CD4-positive, alpha-beta memory T cell (primary cell): ENCODE data around the gene SUN1. TPM values are rescaled to one million over a fixed set of nuclear protein-coding genes. Genes with fewer than 3 reads are reported as not detected.

Experiments
- CTCF ChIA-PET: fragments of 350-600 bp; sonication (Branson Sonifier 250); formaldehyde crosslinking; loops from one replicate; lab custom pipeline; 2021; ENCODE audit warnings: inconsistent platforms; ENCODE audit not compliant: partially characterized antibody; lab: Charles Lee
- POLR2A ChIA-PET: fragments of 350-600 bp; sonication (Branson Sonifier 250); formaldehyde crosslinking; loops from one replicate; lab custom pipeline; 2021; ENCODE audit not compliant: partially characterized antibody; lab: Charles Lee
- DNase-seq, 5 donors: peaks; one replicate each; pipeline versions ENCODE4 v3.0.0 to v3.0.0-alpha.2; 2020 to 2022; ENCODE audit warnings: mixed read lengths in 1 of 5
- H3K27ac ChIP-seq: one replicate; pipeline ENCODE4 v1.7.0; 2013; ENCODE audit warnings: low read depth, low read length
- H3K27me3 ChIP-seq: 2 replicates; pipeline ENCODE4 v1.7.0; 2013; ENCODE audit warnings: mild to moderate bottlenecking, low read length, moderate library complexity; ENCODE audit not compliant: insufficient read depth
- H3K36me3 ChIP-seq: 2 replicates; pipeline ENCODE4 v1.7.0; 2013; ENCODE audit warnings: mild to moderate bottlenecking, low read length, moderate library complexity; ENCODE audit not compliant: insufficient read depth
- H3K4me1 ChIP-seq: 2 replicates; pipeline ENCODE4 v1.7.0; 2013; ENCODE audit warnings: mild to moderate bottlenecking, low read length, moderate library complexity; ENCODE audit not compliant: insufficient read depth
- H3K4me3 ChIP-seq, 2 donors: one replicate each; pipeline ENCODE4 v1.7.0; 2013; ENCODE audit warnings: low read length in 2 of 2, mild to moderate bottlenecking in 1 of 2
- H3K9me3 ChIP-seq, 2 donors: one replicate each; pipeline ENCODE4 v1.7.0; 2013; ENCODE audit warnings: low read length in 2 of 2, control low read depth in 1 of 2; ENCODE audit not compliant: control insufficient read depth in 1 of 2
- H3K27ac Mint-ChIP-seq, 7 donors: one replicate each; pipeline ENCODE4 v1.8.0; 2020 to 2021; ENCODE audit warnings: mixed read lengths in 7 of 7, mild to moderate bottlenecking in 6 of 7, inconsistent platforms in 3 of 7, moderate library complexity in 3 of 7
- H3K27me3 Mint-ChIP-seq, 2 donors: one replicate each; pipeline ENCODE4 v1.8.0; 2020 to 2021; ENCODE audit warnings: mixed read lengths in 2 of 2
- H3K36me3 Mint-ChIP-seq, 2 donors: one replicate each; pipeline ENCODE4 v1.8.0; 2020 to 2021; ENCODE audit warnings: mixed read lengths in 2 of 2, inconsistent platforms in 1 of 2, mild to moderate bottlenecking in 1 of 2
- H3K4me1 Mint-ChIP-seq, 4 donors: one replicate each; pipeline ENCODE4 v1.8.0; 2020 to 2021; ENCODE audit warnings: mixed read lengths in 4 of 4, mild to moderate bottlenecking in 1 of 4
- H3K4me3 Mint-ChIP-seq, 8 donors: one replicate each; pipeline ENCODE4 v1.8.0; 2020 to 2021; ENCODE audit warnings: mixed read lengths in 8 of 8, mild to moderate bottlenecking in 7 of 8, moderate library complexity in 6 of 8, inconsistent platforms in 3 of 8
- H3K9me3 Mint-ChIP-seq, 8 donors: one replicate each; pipeline ENCODE4 v1.8.0; 2020 to 2021; ENCODE audit warnings: mixed read lengths in 8 of 8, mild to moderate bottlenecking in 5 of 8, inconsistent platforms in 3 of 8, moderate library complexity in 1 of 8
- intact Hi-C: fragments of 100-400 bp; cut with micrococcal nuclease; formaldehyde crosslinking; loops from one replicate; pipeline ENCODE4 v1.15.1; 2023
- polyA plus RNA-seq, 2 donors: library from polyadenylated mRNA; unstranded; fragments of 300-500 nt; fragmentation: Illumina TruSeq; gene quantifications; one replicate each; pipeline ENCODE4 v1.2.3, GENCODE V29; 2021
- total RNA-seq, 2 experiments: library from RNA; stranded (reverse); gene quantifications; one replicate each; pipeline ENCODE4 v1.2.3, GENCODE V29; 2021

Gene SUN1, protein sequence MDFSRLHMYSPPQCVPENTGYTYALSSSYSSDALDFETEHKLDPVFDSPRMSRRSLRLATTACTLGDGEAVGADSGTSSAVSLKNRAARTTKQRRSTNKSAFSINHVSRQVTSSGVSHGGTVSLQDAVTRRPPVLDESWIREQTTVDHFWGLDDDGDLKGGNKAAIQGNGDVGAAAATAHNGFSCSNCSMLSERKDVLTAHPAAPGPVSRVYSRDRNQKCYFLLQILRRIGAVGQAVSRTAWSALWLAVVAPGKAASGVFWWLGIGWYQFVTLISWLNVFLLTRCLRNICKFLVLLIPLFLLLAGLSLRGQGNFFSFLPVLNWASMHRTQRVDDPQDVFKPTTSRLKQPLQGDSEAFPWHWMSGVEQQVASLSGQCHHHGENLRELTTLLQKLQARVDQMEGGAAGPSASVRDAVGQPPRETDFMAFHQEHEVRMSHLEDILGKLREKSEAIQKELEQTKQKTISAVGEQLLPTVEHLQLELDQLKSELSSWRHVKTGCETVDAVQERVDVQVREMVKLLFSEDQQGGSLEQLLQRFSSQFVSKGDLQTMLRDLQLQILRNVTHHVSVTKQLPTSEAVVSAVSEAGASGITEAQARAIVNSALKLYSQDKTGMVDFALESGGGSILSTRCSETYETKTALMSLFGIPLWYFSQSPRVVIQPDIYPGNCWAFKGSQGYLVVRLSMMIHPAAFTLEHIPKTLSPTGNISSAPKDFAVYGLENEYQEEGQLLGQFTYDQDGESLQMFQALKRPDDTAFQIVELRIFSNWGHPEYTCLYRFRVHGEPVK
- total RNA-seq, result 100 to 1,000 TPM; 198 to 210 TPM
- 10 to 100 TPM; 53.7 to 63.3 TPM for polyA plus RNA-seq

DNA sequence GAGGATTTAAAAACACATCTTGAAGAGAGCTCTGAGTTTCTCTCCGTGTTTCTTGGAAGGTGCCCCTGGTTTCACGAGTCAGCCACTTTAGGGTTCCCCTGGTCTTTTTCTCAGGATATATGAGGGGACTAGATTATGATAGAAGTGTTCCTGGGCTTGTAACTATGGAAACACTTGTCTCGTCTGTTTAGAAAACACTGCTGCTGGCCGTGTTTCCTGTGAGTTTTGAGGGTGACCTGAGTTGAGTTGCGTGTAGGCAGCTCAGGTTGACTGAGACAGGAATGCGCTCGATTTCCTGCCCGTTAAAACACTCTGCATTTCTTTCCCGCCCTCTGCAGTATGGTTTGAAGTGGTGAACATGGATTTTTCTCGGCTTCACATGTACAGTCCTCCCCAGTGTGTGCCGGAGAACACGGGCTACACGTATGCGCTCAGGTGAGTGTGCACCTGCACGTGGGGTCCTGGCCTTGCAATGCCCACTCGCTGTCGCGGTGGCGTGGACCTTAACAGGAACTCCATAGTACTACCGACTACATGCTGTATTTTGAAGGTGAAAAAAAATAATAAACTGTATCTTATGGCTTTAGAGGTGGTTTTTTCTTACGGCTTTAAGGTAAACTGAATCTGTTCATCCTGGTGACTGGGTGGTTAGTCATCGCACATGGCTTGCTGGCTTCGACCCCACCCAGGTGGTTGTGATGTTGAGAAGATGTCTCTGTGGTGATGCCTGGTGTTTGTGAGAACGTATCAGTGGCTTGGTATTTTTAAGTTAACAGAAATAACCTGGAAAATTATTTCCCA is at the start of gene SUN1:
Gene SUN1, plus strand, starts transcription at position 310 of the 801 bp plus-strand sequence. Its CDS starts 49 bp downstream, at position 359.
- DNase-seq, result peak; percentile 71 to 86 (median 81)
- Histone ChIP-seq H3K27me3 (no peaks in the 10 kb centered on the region), H3K4me1 (peaks cover 41% of the 10 kb centered on the region), H3K4me3 (peak within 1 kb of the TSS; percentile 19 to 30), H3K27ac (peak within 1 kb of the TSS; percentile 73), H3K36me3 (no peaks in the 10 kb centered on the region), H3K9me3 (no peaks in the 10 kb centered on the region)
- ChIA-PET CTCF (interaction anchor here (0.8 to 2.6 kb wide), 4 partner anchors 14 to 510 kb away, joined by 4 to 21 read pairs (median 16); no protein-coding TSS in a partner anchor), POLR2A (interaction anchor here (0.6 to 3.1 kb wide), 16 partner anchors 9 to 1522 kb away, joined by 3 to 50 read pairs (median 4); partner anchors contain the start of gene GET4)
- no peaks in the 10 kb centered on the region for H3K9me3 Mint-ChIP-seq
- intact Hi-C loops, result loop anchor here (1.0 kb wide), 3 partner anchors 16 to 46 kb away; no protein-coding TSS in a partner anchor
- peak within 1 kb of the TSS; percentile 81 to 91 (median 88) for H3K4me3 Mint-ChIP-seq
- peak within 1 kb of the TSS; percentile 96 to 99 (median 97) for H3K27ac Mint-ChIP-seq
- H3K4me1 Mint-ChIP-seq, result peaks cover 31 to 74% (median 50%) of the 10 kb centered on the region in 4 donors
- H3K27me3 Mint-ChIP-seq, result no peaks in the 10 kb centered on the region
- peaks cover 8 to 27% of the 10 kb centered on the region in 2 donors for H3K36me3 Mint-ChIP-seq

DNA sequence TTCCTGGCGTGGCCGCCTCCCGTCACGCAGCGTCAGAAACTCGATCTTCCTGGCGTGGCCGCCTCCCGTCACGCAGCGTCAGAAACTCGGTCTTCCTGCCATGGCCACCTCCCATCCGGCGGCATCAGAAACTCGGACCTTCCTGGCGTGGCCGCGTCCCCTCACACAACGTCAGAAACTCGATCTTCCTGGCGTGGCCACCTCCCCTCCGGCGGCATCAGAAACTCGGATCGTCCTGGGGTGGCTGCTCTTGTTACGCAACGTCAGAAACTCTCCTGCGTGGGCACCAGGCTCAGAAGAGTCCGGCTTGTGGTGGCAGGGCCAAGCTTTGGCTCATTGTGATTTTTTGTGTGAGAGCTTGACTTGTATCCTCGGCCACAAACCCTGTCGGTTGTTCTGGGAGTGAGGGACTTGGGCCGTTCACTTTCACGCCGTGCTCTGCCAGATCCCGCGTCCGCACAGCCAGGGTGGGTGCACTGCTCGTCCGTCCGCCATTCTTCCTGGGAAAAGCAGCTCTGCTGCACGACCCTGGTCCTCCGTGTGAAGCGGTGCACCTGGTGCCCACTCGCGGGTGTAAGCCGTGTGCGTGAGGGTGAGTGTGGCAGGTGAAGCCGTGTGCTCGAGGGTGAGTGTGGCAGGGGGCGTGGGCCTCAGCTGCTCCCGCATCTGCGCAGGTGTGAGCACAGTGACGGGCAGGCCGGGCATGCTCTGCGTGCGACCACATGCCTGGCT is 49.4 kb upstream of the SUN1 start:
- H3K4me1 ChIP-seq, result no peaks in the 10 kb centered on the region
- H3K27ac ChIP-seq, result no peak overlapping the region
- H3K4me3 Mint-ChIP-seq, result no peak overlapping the region
- POLR2A ChIA-PET, result no interaction called here
- peaks cover 3% of the 10 kb centered on the region for H3K36me3 ChIP-seq
- H3K9me3 Mint-ChIP-seq, result peaks cover 0 to 2% (median 0%) of the 10 kb centered on the region in 8 donors
- no peaks in the 10 kb centered on the region for H3K27me3 Mint-ChIP-seq
- intact Hi-C loops, result no loop called here
- H3K4me3 ChIP-seq, result no peak overlapping the region
- no peaks in the 10 kb centered on the region for H3K9me3 ChIP-seq
- no peak overlapping the region for H3K27ac Mint-ChIP-seq
- H3K4me1 Mint-ChIP-seq, result peaks cover 0 to 5% (median under 1%) of the 10 kb centered on the region in 4 donors
- peaks cover 24 to 28% of the 10 kb centered on the region in 2 donors for H3K36me3 Mint-ChIP-seq
- CTCF ChIA-PET, result interaction anchor here (1.1 to 10.5 kb wide), 4 partner anchors 14 to 93 kb away, joined by 3 to 115 read pairs (median 3); partner anchors contain the start of gene GET4
- DNase-seq, result no peak
- H3K27me3 ChIP-seq, result no peaks in the 10 kb centered on the region

DNA sequence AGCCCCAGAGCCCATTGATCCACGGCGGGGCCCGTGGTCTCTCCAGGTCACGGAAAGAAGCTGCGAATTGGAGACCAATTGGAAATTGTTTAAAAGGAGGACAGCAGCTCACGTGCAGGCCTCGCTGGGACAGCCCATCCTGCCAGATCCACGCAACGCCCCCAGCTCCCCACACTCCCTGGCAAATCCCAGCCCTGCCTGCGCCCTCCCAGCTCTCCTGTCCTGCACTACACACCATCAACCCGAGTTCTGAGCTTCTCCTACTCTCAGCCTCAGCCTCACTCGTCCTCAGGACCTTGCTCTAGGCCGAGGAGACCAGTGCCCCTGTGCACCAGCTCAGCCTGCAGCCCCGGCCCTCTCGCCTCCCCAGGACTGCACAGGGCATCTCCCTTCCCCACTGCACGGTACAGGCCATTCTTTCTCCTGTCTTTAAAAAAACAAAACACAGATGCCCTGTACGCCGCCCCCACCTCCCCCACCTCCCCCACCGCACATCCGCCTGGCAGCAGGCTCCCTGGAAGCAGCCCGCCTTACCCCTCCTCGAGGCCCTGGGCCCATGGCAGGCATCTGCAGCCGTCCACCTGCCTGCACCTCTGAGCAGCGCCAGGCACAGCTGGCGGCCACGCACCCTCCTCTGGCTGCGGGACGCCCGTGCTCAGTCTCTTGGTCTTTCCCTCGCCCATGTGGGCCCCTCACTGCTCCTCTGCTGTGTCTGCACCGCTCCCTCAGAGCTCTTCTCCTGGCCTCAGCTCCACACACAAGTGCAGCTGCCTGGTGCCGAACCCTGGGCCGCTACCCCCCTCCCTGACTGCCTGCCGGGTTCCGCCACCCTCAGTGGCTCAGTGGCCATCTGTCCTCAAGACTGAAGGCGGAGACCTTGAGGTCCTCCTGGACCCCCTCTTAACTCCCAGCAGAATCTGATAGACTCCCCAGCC is 48.5 kb upstream of the SUN1 start:
- H3K36me3 ChIP-seq, result no peaks in the 10 kb centered on the region
- H3K4me3 ChIP-seq, result no peak overlapping the region
- H3K27me3 ChIP-seq, result no peaks in the 10 kb centered on the region
- intact Hi-C loops, result no loop called here
- H3K27ac ChIP-seq, result no peak overlapping the region
- H3K9me3 ChIP-seq, result no peaks in the 10 kb centered on the region
- H3K4me1 Mint-ChIP-seq, result peaks cover 0 to 5% (median under 1%) of the 10 kb centered on the region in 4 donors
- peak overlapping the region in 1 of 7 donors; percentile 60 for H3K27ac Mint-ChIP-seq
- H3K4me3 Mint-ChIP-seq, result no peak overlapping the region
- POLR2A ChIA-PET, result no interaction called here
- DNase-seq, result no peak
- peaks cover 0 to 2% (median 0%) of the 10 kb centered on the region in 8 donors for H3K9me3 Mint-ChIP-seq
- H3K4me1 ChIP-seq, result no peaks in the 10 kb centered on the region
- H3K27me3 Mint-ChIP-seq, result no peaks in the 10 kb centered on the region
- H3K36me3 Mint-ChIP-seq, result peaks cover 28% of the 10 kb centered on the region in 2 donors
- CTCF ChIA-PET, result interaction anchor here (0.6 to 10.5 kb wide), 5 partner anchors 13 to 92 kb away, joined by 3 to 115 read pairs (median 3); partner anchors contain the start of gene GET4

DNA sequence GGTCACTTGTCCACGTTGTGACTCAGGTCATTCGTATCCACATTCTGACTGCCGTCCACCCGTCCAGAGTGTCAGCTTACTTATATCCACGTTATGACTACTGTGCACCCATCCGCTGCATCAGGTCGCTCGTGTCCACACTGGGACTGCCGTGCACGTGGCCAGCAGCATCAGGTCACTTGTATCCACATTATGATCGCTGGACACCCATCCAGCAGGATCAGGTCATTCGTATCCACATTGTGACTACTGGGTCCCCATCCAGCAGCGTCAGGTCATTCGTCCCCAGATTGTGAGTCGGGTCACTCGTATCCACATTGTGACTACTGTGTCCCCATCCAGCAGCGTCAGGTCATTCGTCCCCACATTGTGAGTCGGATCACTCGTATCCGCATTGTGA is 47.3 kb upstream of the SUN1 start:
- intact Hi-C loops, result loop anchor here (5.0 kb wide), 1 partner anchor 167 kb away; the partner anchor contains the start of gene ADAP1
- CTCF ChIA-PET, result interaction anchor here (1.8 to 10.5 kb wide), 2 partner anchors 86 to 90 kb away, joined by 5 to 115 read pairs; no protein-coding TSS in a partner anchor

DNA sequence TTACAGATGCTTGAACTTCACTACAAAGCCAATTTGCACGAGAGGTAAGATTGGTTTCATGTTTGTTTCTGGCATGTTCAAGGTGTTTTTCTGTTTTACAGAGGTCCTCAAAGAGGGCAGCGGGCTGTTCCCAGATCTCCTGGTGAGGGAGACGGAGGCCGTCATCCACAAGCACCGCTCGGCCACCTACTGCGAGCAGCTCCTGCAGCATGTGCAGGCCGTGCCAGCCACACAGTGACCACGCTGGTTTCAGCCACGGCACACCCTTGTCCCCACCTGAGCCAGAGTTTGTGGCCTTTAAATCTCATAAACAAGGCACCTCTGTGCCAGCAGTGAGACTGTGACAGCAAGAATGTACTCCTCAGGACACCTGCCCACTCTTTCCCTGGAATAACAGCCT is 46.9 kb upstream of the SUN1 start:
- no peak for DNase-seq
- no peaks in the 10 kb centered on the region for H3K27me3 ChIP-seq
- Mint-ChIP-seq H3K9me3 (peaks cover 0 to 2% (median 0%) of the 10 kb centered on the region in 8 donors), H3K27ac (no peak overlapping the region), H3K36me3 (peaks cover 22 to 29% of the 10 kb centered on the region in 2 donors), H3K4me1 (peaks cover 0 to 5% (median under 1%) of the 10 kb centered on the region in 4 donors), H3K4me3 (no peak overlapping the region), H3K27me3 (no peaks in the 10 kb centered on the region)
- no peaks in the 10 kb centered on the region for H3K9me3 ChIP-seq
- intact Hi-C loops, result loop anchor here (5.0 kb wide), 1 partner anchor 167 kb away; the partner anchor contains the start of gene ADAP1
- H3K36me3 ChIP-seq, result no peaks in the 10 kb centered on the region
- ChIA-PET POLR2A (no interaction called here), CTCF (interaction anchor here (1.6 to 10.5 kb wide), 3 partner anchors 28 to 90 kb away, joined by 4 to 115 read pairs (median 5); no protein-coding TSS in a partner anchor)
- H3K4me3 ChIP-seq, result no peak overlapping the region
- H3K4me1 ChIP-seq, result no peaks in the 10 kb centered on the region
- H3K27ac ChIP-seq, result no peak overlapping the region

More for the DNA sequence above, 47.3 kb upstream of the SUN1 start:
- Mint-ChIP-seq H3K4me3 (no peak overlapping the region), H3K9me3 (peaks cover 0 to 2% (median 0%) of the 10 kb centered on the region in 8 donors), H3K27ac (peak overlapping the region in 1 of 7 donors; percentile 24), H3K4me1 (peaks cover 0 to 5% (median under 1%) of the 10 kb centered on the region in 4 donors), H3K36me3 (peaks cover 25 to 31% of the 10 kb centered on the region in 2 donors), H3K27me3 (no peaks in the 10 kb centered on the region)
- no peaks in the 10 kb centered on the region for H3K27me3 ChIP-seq
- no peaks in the 10 kb centered on the region for H3K4me1 ChIP-seq
- no peaks in the 10 kb centered on the region for H3K36me3 ChIP-seq
- H3K4me3 ChIP-seq, result no peak overlapping the region
- no peak for DNase-seq
- POLR2A ChIA-PET, result no interaction called here
- no peaks in the 10 kb centered on the region for H3K9me3 ChIP-seq
- H3K27ac ChIP-seq, result no peak overlapping the region
